HuH-7 (cell line): ENCODE results near the gene ADAMTSL5.

Experiments used
- DNase-seq: peaks from one replicate; pipeline ENCODE4 v3.0.0; 2011; ENCODE audit warnings: low spot score

Gene ADAMTSL5

DNA sequence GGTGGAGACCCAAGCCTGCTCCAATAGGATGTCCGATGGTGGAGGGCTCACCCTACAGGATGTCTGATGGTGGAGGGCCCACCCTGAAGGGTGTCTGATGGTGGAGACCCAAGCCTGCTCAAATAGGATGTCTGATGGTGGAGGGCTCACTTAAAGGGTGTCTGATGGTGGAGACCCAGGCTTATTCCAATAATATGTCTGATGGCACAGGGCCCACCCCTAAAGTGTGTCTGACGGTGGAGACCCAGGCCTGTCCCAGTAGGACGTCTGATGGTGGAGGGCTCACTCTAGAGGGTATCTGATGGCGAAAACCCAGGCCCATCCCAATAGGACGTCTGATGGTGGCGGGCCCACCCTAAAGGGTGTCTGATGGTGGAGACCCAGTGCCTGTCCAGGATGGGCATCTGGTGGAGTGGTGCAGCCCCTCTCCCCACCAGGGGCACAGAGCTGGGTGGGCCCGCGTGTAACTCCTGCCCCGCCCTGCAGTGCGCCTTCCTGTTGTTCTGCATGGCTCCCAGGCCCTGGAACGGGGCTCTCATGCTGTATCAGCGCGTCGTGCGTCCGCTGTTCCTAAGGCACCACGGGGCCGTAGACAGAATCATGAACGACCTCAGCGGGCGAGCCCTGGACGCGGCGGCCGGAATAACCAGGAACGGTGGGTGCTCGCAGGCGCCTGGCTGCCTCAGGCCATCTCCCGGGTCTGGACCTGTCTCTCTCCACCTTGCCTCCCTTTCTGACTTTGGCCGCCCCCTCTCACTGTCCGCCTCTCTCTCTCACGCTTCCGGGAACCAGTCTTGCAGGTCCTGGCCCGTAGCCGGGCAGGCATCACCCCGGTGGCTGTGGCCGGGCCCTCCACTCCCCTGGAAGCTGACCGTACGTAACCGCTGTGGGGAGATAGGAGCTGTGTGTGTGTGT, 16.8 kb downstream of the ADAMTSL5 start:
- DNase-seq = no peak

DNA sequence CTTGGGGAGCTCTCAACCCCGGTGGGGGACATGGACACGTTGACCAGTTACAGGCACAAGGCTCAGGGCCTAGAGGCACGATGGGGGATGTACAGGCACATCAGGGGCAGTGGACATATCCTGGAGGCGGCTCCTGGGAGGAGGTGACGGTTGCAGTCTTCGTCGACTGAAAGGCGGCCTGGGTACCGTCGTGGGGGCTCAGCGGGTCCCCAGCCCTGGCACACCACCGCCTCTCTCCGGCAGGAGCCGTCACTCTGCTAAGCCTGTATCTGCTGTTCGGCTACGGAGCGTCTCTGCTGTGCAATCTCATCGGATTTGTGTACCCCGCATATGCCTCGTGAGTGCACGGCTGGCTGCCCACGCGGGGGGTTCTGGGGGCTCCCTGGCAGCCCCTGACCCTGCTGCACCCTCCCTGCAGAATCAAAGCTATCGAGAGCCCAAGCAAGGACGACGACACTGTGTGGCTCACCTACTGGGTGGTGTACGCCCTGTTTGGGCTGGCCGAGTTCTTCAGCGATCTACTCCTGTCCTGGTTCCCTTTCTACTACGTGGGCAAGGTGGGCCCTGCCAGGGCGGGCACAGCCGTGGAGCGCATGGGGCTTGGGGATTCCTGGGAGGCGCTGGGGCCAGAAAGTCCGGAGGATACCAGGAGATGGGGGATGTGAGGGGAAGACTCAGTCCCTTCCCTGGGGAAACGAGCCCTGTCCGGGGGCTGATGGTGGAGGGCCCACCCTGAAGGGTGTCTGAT, 17.6 kb downstream of the ADAMTSL5 start:
- DNase-seq = no peak

DNA sequence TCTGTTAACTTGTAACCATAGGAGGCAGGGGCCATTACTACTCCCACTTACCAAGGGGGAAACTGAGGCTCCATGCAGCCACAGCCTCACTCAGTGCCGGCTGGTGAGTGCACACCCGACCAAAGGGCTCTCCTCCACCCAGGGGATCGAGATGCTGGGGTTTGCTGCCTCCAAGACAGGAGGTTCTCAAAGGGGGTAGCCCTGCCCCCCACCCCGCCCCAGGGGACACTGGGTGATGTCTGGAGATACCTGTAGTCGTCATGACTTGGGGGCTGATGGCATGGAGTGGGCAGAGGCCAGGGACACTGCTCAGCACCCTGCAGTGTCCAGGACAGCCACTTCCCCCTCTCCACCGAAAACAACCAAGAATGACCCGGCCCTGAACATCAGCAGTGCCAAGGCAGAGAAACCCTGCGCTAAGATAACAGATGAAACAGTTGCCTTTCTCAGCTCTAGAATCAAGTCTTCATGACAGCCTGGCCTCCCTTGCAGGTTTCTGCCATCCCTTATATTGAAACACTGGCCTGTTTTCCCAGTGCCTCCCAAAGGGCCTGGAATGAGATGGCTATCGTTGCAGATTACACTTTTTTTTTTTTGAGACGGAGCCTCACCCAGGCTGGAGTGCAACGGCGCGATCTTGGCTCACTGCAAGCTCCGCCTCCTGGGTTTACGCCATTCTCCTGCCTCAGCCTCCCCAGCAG, 18.6 kb downstream of the ADAMTSL5 start:
- no peak for DNase-seq

DNA sequence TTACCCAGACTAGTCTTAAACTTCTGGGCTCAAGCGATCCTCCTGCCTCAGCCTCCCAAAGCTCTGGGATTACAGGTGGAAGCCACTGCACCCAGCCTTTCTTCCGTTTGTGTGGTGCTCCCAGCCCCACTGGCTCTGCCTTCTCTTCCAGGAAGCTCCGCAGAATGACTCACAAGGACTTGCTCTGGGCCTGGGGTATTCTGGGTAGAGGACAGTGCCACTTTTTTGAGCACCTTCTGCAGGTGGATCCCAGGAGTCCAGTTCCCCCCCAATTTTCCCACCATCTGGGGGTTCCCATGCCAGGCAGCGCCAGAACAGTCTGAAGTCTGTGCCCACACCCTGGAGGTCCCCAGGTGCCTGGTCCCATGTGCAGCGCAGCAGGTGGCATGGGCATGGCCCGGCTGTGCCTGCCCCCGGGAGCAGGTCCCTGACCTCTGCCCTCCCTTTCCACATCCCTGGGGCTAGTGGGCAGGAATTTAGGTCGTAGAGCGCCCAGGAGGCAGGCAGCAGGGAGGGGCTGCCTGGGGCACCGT, 20.3 kb downstream of the ADAMTSL5 start:
- DNase-seq = no peak

DNA sequence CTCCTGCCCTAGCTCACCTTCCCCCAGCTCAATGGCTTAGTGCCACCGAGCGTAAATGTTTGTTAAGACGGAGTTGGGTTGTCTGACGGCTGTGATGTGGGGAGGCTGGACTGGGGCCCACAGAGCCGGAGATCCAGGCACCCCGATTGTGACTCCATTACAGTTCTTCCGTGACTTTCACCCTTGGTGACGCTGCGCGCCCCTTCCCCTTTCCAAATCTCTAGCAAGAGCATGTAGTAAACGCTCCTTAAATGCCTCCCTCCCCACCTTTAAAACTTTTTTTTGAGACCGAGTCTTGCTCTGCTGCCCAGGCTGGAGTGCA, 21.0 kb downstream of the ADAMTSL5 start:
- DNase-seq = no peak

DNA sequence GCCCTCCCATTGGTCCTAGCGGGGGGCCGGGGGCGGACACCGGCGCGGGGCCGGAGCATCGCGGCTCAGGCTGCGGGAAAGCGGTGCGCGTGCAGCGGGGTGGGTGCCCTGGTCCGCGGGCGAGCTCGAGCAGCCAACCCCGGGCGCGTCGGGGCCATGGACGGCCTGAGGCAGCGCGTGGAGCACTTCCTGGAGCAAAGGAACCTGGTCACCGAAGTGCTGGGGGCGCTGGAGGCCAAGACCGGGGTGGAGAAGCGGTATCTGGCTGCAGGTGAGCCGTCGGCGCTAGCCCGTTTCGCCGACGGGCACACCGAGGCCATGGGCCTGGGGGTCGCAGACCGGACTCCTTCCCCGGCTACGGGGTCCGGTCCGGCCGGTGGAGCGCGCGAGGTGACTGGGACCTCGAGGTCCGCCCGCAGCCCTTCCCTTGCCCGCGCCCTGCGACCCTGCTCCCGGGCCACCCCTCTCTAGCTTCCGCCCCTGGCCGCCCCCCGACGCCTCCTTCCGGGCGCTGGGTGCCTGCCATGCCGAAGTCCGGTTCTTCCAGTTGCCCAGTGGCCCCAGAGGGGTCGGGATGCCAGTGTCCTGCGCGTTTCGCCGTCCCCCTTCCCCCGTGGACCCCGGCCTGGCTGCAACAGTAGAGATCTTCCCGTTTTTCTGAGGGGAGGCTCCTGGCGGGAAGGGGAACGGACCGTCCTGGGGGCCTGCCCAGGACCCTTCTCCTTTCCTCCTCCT, 21.5 kb downstream of the ADAMTSL5 start, which contains the start of gene REEP6:
REEP6 (plus strand) TSS at position 68 of the 735 bp plus-strand sequence; CDS start at position 157, 89 bp downstream.
- DNase-seq = no peak

DNA sequence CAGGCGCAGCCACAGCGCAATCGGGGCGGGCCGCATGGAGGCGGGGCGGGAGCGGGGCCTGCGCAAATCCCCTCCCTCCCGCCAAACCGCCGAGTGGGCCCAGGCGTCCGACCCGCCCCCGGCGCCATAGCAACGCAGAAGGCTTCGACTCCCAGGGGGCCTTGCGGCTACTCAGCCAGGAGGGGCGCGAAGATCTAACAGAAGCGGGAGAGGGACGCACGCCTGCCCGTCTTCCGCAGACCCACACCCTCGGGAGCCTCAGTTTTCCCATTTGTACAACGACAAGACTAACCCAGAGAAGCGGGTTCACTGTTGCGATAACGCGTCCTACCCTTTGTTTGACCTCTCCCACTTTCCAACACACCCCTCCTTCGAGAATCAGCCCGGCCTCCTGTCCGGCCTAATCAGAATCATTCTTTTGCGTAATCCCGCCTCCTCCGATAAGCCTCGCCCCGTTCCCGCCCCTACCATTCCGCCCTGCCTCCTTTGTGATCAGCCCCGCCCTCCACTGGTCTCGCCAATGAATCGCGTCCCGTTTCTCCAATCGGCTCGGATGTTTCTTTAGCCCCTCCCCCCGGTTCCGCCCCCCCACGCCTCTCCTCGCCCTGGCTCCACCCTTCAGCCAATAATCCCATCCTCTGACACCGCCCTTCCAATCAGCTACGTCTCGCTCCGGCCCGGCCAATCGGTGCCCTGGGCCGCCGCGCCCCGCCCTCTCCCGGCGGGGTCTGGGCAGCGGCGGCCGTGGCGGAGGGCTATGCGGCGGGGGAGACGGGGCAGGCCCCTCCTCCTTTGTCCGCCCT, 22.3 kb downstream of the ADAMTSL5 start, which contains the start of gene PCSK4:
PCSK4 (minus strand) TSS at position 40 of the 803 bp plus-strand sequence; CDS start at position 36, 4 bp downstream.
- DNase-seq = peak; percentile 91

DNA sequence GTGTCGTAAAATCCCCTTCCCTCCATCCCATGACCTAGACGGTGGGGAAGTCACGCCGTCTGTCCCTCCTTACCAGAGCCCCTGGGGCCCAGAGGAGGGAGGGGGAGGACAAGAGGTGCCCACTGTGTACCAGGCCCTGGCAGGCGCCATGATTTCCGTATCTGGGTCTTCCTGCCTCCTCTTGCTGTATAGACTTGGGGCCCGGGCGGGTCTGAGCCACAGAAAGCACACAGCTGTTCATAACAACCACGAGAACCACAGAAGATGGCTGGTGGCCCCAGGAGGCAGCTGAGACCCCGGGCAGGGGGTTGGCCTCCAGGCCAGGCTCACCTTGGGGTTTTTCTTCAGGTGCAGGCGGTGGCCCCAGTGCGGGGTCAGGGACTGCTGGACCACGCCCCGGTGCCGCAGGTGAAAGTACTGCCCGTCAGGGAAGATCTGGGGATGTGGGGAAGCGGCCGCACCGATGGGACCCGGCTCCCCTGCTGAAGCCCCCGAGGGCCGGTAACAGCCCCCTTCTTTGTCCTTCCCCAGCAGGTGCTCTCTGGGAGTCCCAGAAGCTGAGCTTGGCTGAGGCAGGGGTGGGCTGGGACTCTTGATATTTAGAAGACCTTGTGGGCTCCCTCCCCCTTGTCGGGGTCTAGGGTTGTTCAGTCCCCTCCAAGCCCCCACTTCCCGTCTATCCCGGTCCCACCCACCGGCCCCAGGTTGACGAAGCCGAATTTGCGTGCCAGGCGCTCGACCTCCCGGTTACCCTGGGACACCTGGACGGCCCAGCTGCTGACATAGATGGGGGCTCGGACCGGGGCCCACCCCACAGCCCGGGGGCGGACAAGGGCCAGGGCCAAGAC, 23.1 kb downstream of the ADAMTSL5 start:
- no peak for DNase-seq

DNA sequence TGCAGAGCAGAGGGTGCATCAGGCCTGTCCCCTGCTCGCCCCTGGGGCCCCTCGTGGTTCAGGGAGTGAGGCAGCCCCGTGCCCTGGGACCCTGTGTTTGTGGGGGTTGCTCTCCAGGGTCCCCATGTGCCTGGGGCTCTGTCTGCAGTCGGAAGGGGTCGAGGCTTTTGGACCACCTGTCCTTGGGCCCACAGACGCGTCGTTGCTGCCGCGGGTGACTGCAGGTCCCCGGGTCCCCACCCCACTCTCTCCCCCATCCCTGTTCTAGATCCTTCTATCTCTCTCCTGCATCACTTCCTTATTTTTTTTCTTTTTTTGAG, 24.6 kb downstream of the ADAMTSL5 start:
- no peak for DNase-seq

DNA sequence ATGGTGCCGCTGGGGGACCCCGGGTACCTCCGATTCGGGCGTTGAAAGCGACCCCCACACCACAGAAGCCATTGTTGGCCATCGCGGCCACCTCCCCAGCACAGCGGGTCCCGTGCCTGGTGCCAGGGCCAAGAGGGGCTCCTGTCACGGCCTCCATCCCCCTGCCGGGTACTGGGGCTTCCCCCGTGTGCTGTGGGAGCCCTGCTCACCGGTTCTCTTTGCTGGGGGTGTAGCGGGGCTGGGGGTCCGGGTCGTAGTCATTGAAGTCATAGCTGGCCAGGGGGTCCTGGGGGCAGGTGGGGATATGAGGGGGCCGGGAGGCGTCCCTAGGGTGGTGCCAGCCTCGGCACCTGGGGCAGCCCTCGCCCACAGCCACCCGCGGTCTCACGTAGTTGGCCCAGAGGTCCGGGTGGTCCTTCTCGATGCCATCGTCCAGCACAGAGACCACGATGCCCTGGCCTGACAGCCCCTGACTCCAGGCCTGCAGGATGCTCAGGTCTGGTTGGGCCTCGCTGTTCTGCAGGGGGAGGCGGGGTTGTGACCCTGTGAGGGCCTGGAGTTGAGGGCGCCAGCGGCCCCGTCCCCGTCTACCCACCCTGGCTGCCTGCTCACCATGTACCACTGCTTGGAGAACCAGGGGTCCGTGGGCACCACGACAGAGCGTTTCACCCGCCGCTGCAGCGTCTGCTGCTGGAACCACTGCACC, 25.1 kb downstream of the ADAMTSL5 start:
- DNase-seq = no peak

DNA sequence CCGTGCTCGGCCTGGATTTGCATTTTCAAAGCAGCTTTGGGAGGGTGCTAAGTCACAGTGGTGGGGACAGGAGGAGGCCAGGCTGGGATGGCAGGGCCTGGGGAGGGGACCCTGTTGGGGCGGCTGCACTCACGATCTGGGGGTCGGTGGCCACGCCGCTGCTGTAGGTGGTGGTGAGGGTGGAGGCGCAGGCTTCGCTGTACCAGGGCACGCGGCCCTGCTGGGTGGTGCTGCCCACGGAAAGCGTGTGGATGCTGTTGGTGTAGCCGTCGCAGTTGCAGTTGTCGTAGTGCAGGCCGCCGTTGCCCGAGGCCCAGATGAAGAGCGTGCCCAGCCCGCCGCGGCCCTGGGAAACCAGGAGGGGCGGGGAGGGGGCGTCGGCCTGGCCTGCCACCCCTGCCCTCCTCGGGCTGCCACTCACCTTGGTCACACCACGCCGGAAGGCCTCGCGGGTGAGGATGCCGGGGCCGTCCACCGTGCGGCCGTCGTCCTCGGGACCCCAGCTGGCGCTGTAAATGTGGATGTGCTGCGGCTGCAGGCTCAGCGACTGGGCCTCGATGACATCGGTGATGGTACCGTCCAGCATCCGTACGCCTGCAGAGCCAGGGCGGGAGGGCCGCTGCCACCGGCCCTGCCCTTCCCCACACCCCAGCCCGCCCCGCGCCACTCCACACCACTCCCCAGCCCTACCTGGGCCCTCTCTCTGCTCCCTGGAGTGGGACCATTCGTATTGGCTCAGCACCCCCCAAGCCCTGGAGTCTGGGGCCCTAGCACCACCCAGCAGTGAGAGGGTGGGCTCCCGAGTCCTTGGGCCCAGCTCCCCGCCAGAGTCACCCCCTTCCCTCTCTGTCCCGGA, 25.9 kb downstream of the ADAMTSL5 start:
- no peak for DNase-seq

DNA sequence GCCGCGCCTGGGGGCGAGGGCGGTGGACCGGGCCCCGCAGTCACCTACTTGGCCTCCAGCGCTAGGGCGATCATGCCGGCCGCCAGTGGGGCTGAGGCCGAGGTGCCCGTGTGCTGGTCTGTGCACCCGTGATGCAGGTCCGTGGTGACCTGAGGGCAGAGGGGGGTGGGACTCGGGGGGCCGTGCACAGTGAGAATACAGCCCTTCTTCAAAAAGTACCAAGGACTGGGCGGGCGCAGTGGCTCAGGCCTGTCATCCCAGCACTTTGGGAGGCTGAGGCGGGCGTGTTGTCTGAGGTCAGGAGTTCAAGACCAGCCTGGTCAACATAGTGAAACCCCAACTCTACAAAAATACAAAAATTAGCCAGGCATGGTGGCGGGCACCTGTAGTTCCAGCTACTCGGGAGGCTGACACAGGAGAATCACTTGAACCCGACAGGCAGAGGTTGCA, 28.8 kb downstream of the ADAMTSL5 start:
- no peak for DNase-seq

DNA sequence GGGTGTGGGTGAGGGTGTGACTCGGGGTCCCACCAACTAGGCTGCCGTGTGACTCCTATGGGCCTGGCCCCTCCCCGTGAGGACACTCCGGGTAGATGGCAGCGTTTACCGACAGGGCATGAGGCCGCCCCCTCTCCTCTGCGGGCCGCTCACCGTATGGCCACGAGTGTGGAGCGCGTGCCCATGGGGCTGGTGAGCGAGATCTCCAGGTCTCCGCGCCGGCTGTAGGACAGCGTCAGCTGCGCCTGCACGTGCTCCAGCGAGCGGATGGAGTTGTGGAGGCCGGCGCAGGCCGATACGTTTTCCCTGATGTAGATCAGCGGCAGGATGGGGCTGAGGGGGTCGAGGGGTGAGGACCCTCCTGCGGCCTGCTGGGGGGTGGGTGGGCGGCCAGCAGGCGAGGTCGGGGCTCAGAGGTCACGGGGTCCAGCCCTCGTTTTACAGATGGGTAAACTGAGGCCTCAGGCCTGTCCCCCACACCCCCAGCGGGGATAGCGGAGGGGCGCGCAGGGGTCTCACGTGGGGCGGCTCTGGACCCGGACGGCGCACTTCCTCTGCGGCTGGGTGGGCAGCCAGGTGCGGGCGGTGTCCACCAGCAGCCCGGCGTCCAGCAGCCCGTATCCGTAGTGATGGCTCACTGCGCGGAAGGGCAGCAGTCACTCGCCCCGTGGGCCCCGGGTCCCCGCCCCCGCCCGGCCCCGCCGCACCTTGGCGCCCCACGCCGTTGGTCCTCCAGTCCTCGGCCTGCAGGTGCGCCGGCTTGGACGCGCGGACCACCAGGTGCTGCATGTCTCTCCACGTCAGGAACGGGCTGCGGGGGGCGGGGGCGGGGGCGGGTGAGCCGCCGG, 29.5 kb downstream of the ADAMTSL5 start:
- DNase-seq = no peak

DNA sequence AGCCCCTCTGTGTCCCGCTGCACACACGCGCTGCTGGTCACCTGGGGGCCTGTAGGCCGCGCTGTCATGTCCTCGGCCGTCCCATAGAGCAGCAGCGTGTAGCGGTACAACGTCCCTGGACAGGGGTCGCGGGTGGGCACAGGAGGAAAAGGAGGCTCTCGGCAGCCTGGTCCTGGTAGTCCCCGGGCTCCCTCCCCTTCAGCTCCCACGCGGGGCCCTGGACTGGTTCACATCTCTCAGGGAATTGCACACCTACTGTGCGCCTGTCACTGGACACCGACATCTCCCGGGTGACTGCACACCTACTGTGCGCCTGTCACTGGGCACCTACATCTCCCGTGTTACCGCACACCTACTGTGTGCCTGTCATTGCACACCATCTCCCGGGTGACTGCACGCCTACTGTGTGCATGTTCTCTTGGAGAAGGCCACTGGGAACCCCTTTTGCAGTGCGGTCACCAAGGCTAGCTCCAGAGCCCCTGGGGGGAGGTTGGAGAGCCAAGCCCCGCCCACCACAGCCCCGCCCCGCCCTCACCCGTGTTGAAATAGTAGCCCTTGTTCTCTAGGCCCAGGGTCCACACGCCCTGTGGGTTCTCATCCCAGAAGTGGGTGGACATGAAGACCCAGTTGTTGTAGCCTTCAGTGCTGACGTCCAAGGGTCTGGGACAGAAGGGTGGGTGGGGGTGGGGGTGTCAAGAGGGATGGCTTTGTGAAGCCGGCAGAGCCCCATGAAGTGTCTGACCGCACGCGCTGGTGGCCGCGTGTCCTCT, 30.3 kb downstream of the ADAMTSL5 start:
- no peak for DNase-seq

DNA sequence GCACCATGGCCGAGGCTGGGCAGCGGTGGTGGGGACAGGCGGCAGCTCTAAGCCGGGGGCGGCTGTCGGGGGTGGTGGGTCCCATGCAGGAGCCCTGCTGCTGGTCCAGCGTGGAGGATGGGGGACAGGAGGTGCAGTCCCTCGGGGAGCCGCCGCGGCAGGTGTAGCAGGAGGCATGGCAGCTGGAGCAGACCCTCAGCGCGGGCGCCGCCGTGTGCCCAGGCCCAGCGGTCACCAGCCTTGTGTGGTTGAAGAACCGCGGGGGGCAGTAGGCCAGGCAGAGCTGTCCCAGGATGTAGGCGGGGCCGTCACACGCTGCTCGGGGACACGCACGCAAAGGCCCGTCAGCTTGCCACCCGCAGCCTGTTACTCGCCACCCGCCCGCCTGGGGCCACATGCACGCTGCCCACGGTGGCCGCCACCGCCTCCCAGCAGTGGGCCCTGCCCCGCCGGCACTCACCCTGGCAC, 30.9 kb downstream of the ADAMTSL5 start:
- DNase-seq = no peak

DNA sequence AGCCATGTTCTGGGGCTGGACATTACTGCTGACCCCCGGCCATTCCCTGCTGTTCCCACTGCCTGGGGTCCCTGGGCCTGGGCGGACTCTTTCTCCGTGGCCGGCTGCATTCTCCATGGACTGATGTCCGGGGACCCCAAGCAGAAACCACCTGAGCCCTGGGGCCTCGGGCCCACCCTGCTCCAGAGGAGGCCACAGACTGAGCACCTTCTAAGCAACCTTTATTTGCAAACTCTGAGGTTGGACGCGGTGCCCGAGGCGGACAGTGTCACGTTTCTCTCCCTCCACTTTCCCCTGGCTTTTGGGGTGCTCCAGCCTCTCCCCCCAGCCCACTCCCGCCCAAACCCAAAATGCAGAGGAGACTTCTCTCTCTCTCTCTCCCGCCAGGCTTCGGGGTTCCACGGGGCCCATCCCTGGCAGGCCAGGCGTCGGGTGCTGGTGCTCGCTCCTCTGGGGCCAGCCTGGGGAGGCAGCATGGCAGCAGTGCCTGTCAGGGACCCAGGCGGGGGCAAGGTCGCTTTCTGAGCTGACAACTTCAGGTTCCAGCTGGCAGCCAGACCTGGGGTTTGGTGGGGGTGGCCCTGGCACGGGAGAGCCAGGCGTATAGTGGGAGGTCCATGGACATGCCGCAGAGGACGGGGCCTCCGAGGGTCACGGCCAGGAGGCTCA, 31.5 kb downstream of the ADAMTSL5 start:
- DNase-seq = no peak
